Measurements from ENCODE around the gene TMEM41A.
"Not testable (repeated sequence)": the region's sequence is repeated elsewhere in the genome, so short reads cannot be mapped to it uniquely, and the experiment has no call there.

The TMEM41A gene

GRCh38 chr3:185488465-185488864, 10.4 kb downstream of the TMEM41A start:
- no peak for DNase-seq (ENCODE audit: low read depth in 2 of 2)

- no peak for DNase-seq (ENCODE audit: low read depth in 2 of 2)
Measured at GRCh38 chr3:185486394-185486793, 12.4 kb downstream of the TMEM41A start.

- DNase-seq (ENCODE audit: low read depth in 2 of 2): no peak
Measured at GRCh38 chr3:185484296-185484695, 14.5 kb downstream of the TMEM41A start.

GRCh38 chr3:185479373-185479945, 19.4 kb downstream of the TMEM41A start:
- no peak for DNase-seq (ENCODE audit: low read depth in 2 of 2)

- DNase-seq (ENCODE audit: low read depth in 2 of 2): no peak
Measured at GRCh38 chr3:185477316-185477715, 21.5 kb downstream of the TMEM41A start.

- DNase-seq (ENCODE audit: low read depth in 2 of 2): not testable (repeated sequence)
Measured at GRCh38 chr3:185474922-185475321, 23.9 kb downstream of the TMEM41A start.

- no peak for DNase-seq (ENCODE audit: low read depth in 2 of 2)
Measured at GRCh38 chr3:185473290-185473815, 25.5 kb downstream of the TMEM41A start.

- no peak for DNase-seq (ENCODE audit: low read depth in 2 of 2)
Measured at GRCh38 chr3:185470323-185470722, 28.5 kb downstream of the TMEM41A start.

GRCh38 chr3:185469542-185469941, 29.3 kb downstream of the TMEM41A start:
- DNase-seq (ENCODE audit: low read depth in 2 of 2): no peak

- not testable (repeated sequence) for DNase-seq (ENCODE audit: low read depth in 2 of 2)
Measured at GRCh38 chr3:185466123-185466522, 32.7 kb downstream of the TMEM41A start.

- DNase-seq (ENCODE audit: low read depth in 2 of 2): no peak
Measured at GRCh38 chr3:185465471-185465870, 33.4 kb downstream of the TMEM41A start.

GRCh38 chr3:185460719-185461350, 38.0 kb downstream of the TMEM41A start:
- no peak for DNase-seq (ENCODE audit: low read depth in 2 of 2)

- DNase-seq (ENCODE audit: low read depth in 2 of 2): no peak
Measured at GRCh38 chr3:185460309-185460708, 38.5 kb downstream of the TMEM41A start.

- DNase-seq (ENCODE audit: low read depth in 2 of 2): no peak
Measured at GRCh38 chr3:185457376-185457775, 41.5 kb downstream of the TMEM41A start.

- not testable (repeated sequence) for DNase-seq (ENCODE audit: low read depth in 2 of 2)
Measured at GRCh38 chr3:185451432-185451831, 47.4 kb downstream of the TMEM41A start.

GRCh38 chr3:185448107-185448506, 50.7 kb downstream of the TMEM41A start:
- no peak for DNase-seq (ENCODE audit: low read depth in 2 of 2)

GRCh38 chr3:185444329-185444728, 54.5 kb downstream of the TMEM41A start:
- DNase-seq (ENCODE audit: low read depth in 2 of 2): no peak

- DNase-seq (ENCODE audit: low read depth in 2 of 2): no peak
Measured at GRCh38 chr3:185442031-185442430, 56.8 kb downstream of the TMEM41A start.

GRCh38 chr3:185439745-185440466, 58.9 kb downstream of the TMEM41A start:
- no peak for DNase-seq (ENCODE audit: low read depth in 2 of 2)

All from fibroblast of skin of left biceps (primary cell).